GM12891 (cell line): ENCODE results near the gene CDCP2.

Experiments
- PAX5 ChIP-seq: IDR thresholded peaks from 2 replicates; pipeline ENCODE4 v1.6.1; 2011; ENCODE audit warnings: low read length, moderate library complexity, mild to moderate bottlenecking; ENCODE audit not compliant: insufficient read depth, severe bottlenecking
- POLR2A ChIP-seq: IDR thresholded peaks from 2 replicates; pipeline ENCODE4 v1.6.1; 2011; ENCODE audit warnings: low read depth, low read length, control low read depth
- POLR2AphosphoS5 ChIP-seq: IDR thresholded peaks from 2 replicates; pipeline ENCODE4 v1.6.1; 2011; ENCODE audit warnings: low read depth, low read length, control low read depth
- POU2F2 ChIP-seq: IDR thresholded peaks from 2 replicates; pipeline ENCODE4 v1.6.1; 2011; ENCODE audit warnings: low read depth, mild to moderate bottlenecking, control low read depth, low read length, moderate library complexity
- TAF1 ChIP-seq: IDR thresholded peaks from 2 replicates; pipeline ENCODE4 v1.6.1; 2011; ENCODE audit warnings: low read depth, low read length, control low read depth

- no peak for TF ChIP-seq POLR2A
- no peak for TF ChIP-seq POLR2AphosphoS5
- TF ChIP-seq TAF1, result no peak
- TF ChIP-seq POU2F2, result no peak
- TF ChIP-seq PAX5, result no peak
These were observed 8.8 kb upstream of the CDCP2 start for GRCh38 chr1:54161495-54162168.
